GM21528 (cell line): ENCODE data around the gene VWA5B1.

Source experiments
- ATAC-seq: cut with Tn5 transposase; IDR thresholded peaks from one replicate; pipeline ENCODE4 v1.9.1; 2021; ENCODE audit warnings: mild to moderate bottlenecking, moderate library complexity; ENCODE audit not compliant: unreplicated experiment, low FRiP score

The VWA5B1 gene

DNA sequence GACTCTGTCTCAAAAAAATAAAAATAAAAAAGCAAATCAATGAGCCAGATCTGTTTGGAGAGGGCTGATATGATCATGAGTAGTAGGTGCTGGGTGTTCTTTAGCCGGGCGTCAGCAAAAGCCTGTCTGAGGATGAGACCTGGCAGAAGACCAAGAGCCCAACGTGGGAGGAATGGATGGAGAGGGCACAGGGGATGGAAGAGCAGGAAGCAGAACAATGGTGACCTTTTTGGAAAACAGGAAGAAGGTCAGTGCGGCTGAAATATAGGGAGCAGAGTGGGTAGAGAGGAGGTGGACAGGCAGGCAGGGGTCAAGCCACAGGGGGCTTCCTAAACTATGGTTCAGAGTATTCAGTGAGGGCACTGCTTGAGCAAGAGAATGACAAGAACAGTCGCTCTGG lies 30.9 kb downstream of the VWA5B1 start:
- ATAC-seq = no peak

DNA sequence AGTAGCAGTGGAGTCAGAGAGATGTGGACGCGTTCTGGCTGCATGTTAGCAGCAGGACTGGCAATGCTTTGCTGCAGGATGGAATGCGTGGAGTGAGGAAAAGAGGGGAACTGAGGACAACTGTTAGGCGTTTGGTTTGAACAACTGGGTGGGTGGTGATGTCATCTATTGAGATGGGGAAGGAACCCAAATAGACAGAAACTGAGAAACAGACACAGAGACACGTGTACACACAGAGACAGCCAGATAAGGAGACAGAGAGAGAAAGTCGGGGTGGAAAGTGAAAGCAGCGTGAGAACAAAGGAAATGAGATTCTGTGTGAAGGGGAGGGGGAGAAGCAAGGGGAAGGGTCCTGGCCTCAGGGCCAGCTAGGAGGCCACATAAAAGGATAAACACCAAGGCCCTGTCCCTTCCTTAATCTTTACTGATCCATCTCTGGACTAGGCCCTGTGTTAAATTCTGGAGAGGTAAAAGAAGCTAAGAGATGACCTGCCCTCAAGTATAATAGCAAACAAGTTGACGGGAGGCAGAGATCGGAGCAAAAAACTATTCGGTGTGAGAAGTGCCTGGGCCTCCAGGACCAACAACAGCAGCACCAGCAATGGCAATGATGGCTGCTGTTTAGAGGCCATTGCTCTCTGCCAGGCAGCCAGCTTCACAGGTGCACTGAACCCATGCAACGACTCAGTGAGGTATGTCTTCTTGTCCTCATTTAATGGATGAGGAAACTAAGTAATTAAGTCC lies 31.6 kb downstream of the VWA5B1 start:
- ATAC-seq = no peak

DNA sequence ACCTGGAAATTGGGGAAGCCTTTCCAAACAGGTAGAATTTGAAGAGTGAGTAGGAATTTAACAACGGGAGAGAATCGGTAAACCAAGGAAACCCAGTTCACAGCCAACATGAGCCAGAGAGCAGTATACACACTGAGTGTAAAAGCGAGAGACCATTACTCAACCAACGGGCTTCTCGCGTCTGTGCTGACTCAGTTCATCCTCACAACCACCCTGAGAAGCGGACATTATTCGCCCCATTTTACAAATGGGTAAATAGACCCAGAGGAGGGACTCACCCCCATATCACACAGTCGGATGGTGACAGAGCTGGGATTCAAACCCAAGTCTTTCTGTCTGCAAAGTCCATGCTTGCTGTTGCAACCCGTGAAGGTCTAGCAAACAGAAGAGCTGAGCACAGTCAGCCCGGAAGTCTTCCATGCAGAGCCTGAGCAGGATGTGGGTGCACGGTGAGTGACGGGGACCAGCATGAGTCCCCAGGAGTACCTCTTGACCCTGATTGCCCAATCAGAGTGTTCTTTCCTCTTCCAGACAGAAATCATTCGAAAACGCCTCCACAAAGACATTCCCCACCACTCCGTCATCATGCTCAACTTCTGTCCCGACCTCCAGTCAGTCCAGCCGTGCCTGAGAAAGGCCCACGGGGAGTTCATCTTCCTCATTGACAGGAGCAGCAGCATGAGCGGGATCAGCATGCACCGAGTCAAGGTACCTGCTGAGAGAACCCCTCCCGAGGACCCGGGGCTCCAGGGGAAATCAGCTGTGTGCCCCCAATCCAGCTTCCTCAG lies 32.3 kb downstream of the VWA5B1 start:
- ATAC-seq = no peak

DNA sequence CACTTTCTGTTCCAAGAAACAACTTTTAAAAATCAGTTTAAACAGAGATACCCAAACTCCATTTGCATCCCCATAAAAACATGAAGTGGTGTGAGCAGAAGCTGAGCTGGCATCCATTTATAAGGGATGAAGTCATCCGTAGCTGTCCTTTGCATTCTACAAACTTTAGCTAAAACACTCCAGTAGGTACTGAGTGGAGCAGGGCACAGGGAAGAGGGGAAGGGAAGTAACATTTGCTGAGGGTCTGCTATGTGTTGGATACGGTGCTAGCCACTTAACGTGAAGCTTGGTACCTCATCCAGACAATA lies 32.9 kb downstream of the VWA5B1 start:
- ATAC-seq = no peak

DNA sequence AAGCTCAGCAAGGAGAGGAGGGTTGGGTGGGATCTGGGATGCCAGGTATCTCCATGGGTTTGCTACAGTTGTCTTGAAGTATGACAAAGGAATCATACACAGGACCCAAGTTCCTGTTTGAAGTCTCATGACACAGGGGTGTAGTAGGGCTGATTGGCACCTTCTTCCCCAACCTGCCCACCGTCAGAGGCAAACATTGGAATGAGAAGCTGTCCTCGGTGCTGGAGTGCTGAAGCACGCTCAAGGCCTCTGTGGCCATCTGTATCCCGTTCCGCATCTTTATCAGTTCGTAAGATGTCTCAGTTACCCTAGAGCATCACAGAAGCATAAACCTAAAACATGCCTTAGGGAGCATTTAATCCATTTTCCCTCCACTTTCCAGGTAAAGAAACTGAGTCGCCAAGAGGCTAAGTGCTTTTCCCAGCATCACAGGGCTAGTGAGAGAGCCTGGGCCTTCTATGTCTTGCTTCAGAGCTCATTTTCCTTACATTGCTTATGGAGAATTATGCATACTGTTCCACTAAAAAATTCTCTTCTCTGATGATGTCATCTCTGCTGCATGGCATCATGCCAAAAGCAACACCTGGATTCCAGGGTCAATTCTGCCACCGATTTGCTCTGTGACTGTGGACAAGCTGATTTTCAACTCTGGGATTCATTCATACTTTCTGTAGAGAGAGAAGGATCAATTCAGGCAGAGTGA lies 34.2 kb downstream of the VWA5B1 start:
- ATAC-seq = no peak

DNA sequence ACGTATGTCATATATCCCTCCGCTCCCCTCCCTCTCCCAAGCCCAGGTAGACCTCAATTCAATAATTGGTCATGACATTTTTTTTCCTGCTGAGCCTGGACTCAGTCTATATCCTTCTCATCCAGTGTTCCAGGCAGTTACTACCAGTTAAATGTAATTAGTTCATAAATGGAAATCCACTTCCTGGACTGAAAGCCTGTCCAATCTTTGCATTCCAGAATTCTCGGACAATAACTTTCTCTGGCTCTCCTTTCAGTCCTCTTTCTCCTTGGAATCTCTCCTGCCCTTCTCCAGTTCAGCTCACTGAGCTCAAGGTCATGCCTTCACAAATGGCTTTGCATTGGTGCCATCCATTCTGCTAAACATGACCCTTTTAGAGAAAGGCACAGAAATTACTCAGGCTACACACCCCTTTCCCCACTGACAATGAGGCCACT lies 34.8 kb downstream of the VWA5B1 start:
- no peak for ATAC-seq

DNA sequence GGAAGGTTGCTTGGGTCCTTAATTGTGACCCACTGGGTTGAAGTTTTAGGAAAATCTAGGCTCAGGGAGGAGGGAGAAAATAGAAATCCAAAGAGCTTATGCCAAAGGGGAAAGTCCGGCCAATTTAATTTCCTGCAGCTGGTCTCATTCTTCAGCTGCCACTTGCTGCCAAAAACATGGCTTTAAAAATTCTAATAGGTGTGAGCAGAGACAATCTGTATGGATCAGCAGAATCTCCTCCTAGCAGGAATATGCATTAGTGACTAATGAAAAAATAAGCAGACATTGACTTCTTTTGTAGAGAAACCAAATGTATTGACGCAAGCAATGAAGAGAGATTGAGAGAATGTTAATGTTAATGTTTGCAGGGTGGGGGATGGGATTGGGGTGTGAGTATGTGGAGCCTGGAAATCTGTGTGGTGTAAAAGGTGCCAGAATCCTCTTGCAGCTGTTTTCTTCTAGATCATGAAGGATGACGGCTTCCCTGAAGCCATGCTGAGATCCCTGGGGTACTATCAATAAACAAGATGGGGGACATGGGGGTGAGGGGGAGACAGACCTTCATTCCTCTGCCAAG lies 35.3 kb downstream of the VWA5B1 start:
- no peak for ATAC-seq

DNA sequence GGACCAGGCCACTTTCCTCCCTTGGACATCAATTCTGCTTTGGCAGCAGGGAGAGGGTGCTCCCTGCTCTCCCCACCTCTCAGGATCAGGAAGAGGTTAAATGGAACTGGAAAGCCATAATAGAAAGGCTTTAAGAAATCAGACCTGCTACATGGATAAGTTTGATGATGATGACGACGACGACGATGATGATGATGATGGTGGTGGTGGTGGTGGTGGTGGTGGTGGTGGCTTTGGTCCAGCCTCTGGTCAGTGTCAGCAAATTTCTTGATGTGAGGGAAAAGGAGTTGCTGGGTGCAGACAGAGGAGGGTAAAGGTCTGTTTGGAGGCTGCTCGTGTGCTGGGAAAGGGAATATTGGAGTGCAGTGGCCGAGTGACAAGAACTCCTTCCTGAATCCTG lies 36.8 kb downstream of the VWA5B1 start:
- no peak for ATAC-seq

DNA sequence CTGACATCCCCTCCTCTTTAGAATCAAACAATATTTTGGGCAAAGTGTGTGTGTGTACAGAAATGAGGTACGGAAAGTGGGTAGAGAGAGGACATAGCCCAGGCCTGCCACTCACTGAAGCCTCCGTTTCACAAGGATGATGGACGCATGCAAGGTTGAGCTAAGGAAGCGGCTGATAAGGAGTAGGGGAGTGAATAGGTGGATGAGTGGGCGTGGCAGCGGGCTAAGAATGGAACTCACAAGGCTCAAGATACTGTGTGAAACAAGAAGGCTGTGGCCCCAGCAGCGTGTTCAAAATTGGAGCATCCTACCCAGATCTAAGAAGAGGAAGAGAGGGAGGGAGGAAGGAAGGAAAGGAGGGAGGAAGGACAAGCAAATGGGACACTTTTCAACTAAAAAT lies 37.5 kb downstream of the VWA5B1 start:
- no peak for ATAC-seq

DNA sequence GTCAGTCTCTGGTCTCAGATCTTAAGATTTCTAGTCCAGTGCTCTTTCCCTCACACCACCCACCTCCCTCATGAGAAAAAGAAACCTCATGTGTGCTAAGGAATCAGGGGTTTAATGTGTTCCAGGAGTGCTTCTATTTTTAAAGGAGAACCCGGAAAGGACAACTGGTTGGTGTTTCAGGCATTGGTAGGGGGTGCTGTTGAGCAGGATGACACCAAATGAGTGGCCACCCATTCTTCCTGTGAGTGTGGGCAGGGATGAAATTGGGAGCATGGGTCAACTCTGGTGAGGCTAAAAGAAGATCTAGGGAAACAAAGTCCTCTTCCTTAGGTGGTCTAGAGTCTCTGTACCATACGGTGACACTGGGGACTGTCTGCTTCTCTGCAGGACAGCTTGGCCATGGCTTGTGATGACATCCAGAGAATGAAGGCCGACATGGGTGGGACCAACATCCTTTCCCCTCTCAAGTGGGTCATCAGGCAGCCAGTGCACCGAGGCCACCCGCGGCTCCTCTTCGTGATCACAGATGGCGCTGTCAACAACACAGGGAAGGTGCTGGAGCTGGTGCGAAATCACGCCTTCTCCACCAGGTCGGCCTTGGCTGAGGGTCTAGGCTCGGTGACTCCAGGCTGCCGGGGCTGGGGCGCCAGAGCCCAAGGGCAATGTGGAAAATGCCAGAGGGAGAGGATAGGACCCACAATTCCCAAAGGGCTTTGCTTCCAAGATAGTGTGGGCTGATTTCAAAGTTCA lies 39.3 kb downstream of the VWA5B1 start:
- ATAC-seq = no peak

DNA sequence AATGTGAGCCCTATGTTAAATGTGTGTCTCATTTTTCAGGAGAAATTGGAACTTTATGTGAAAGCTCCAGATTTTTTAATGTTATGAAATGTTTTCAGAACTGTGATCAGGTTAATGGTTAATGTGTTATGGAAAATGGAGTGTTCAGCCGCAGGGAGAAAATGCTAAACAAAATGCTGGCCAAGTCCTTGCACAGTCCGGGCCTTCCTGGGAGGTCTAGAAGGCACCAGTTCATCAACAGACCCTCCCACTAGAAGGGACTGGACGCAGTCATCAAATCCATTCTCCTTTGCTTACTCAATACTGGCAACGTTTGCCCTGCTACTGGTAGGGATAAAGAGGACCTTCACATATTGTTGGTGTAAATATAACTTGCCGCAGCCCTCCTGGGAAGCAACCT lies 43.4 kb downstream of the VWA5B1 start:
- no peak for ATAC-seq

DNA sequence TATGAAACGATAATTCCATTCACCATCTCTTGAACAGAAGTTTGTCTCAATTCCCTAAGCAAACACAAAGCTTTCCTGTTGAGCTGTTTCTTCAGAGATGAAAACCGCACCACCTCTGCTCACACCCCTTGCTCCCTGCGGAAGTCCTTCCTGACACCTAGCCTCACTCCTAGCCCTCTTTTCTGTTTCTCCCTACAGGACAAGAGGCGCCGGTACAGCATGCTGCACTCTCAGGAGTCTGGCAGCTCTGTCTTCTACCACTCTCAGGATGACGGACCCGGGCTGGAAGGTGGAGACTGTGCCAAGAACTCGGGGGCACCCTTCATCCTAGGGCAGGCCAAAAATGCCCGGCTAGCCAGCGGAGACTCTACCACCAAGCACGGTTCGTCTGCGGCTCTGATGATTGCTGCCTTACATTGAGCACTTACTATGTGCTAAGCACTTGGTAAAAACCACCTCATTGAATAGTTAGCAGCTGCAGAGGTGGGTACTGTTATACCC lies 45.5 kb downstream of the VWA5B1 start:
- no peak for ATAC-seq

DNA sequence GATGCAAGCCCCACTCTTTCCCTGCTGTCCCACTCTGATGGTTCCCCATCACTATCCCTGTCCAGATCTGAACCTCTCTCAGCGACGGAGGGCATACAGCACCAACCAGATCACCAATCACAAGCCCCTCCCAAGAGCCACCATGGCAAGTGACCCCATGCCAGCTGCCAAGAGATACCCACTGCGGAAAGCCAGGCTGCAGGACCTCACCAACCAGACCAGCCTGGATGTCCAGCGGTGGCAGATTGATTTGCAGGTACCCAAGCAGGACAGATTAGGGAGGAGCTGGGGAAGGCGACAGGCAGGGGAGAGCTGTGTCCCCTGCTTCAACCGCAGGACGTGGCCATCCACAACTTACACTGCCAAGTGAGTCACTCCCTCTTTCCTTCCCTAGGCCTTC lies 46.9 kb downstream of the VWA5B1 start:
- ATAC-seq = no peak

DNA sequence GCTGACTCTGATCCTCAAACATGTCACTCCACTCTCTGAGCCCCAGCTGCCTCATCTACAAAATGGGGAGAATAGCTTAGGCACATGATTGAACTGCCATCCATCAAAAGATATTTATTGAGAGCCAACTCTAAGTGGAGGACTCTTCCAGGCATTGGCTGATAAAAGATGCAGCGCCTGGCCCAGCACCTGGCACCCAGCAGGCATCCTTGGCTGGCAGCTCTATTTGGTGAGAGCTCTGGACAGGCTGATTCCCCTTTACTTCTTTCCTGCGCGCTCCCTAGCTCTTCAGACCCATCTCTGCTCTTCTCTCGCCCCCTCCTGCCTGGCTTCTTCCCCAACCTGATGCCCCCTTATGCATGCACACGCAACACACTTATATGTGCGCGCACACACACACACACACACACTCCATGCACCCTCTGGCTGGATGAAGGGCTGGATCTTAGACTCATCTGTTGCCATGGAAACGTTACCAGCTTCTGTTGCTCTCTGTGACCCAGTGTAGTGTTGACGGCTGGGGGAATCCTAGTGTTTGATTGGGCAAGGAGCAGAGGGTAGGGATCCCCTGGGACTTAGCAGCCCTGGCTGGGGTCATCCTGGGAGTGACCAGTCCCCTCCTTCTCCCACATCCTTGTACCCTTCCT lies 49.3 kb downstream of the VWA5B1 start:
- no peak for ATAC-seq

DNA sequence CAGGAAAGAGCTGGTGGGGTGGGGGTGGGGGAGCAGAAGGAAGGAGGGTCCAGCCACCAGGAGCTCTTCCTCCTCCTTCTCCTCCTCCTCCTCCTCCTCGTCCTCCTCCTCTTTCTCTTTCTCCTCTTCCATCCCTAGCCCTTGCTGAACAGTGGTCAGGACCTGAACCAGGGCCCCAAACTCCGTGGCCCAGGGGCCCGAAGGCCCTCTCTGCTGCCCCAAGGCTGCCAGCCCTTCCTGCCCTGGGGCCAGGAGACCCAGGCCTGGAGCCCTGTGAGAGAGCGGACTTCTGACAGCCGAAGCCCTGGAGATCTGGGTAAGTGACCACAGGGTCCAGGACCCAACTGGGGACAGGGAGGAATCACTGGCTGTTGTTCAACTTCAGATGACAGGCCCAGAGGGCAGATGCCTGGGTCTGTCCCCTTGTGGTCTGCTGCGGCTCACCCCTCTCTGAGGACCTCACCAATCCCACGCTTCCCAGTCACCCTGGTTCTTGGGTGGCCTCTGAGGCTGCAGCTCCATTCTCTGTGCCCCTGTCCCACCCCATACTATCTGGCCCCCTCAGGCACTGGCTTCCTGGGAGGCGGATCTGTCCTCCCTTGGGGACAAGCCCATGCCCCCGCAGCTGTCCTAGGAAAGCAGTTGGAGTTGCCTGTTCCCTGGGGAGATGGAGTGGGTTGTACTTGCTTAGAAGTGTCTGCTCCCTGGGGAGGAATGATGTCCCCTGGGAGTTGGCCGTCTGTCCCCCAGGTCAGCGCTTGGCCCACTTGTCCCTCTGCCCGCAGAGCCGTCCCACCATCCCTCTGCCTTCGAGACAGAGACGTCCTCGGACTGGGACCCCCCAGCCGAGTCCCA lies 51.8 kb downstream of the VWA5B1 start:
- ATAC-seq = no peak

DNA sequence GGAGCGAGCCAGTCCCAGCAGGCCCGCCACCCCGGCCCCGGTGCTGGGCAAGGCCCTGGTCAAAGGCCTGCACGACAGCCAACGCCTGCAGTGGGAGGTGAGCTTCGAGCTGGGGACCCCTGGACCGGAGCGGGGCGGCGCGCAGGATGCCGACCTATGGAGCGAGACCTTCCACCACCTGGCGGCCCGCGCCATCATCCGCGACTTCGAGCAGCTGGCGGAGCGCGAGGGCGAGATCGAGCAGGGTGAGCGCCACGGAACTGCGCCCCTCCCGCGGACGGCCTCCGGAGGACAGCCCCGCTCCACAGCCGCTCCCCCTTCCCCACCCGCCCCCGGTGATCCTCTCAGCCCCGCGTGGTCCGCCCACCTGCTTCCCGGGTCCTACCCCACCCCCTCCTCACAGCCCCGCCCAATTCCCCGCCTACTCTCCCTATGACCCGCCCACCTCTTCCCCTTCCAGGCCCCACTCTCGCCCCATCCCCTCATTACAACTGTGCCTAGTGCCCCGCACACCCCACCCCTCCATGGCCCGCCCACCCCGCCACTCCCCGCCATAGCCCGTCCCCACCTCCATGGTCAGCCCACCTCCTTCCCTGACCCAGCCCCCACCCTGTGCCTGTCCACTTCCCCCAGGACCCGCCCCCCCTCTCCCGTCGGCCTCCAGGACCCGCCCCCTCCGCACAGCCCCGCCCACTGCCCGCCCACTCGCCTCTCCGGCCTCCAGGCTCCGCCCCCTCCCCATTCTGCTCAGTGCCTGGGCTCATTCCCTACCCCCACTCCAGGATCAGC lies 52.7 kb downstream of the VWA5B1 start:
- no peak for ATAC-seq

DNA sequence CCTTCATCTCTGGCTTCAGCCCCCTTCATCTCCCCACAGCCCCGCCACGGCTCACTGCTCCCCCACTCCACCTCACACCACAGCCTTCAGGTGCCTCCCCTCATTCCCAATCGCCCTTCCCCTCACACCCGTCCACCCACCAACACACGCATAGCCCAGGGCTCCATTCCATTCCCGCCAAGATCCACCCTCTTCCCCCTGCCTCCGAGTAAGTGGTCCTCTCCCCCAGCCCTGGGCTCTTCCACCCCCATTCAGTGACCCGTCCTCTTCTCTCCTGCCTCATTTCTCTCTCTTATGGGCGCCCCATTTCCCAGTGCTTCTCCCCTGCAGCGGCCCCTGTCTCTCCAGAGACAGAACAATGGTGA lies 53.2 kb downstream of the VWA5B1 start:
- ATAC-seq = no peak

DNA sequence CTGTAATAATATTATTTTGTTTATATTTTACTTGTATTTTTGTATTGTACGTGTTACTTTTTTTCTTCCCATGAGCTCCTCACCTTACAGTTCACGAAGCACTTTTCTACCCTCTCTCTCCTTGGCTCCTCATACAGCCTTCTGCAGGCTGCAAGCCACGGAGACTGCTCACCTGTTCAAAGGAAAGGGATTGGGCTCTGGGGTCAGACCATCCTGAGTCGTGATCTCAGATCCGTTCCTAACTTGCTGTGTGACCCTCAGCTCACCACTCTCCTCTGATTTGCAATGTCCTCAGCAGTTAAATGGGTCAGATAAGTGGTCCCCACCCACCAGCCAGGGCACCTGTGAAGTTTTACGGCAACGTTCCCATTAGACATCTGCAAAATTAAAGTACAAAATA lies 54.1 kb downstream of the VWA5B1 start:
- ATAC-seq = no peak
